NCI-H2107 (cell line): Measurements from ENCODE around the gene ATP5PF.
"Not testable (repeated sequence)": the region's sequence is repeated elsewhere in the genome, so short reads cannot be mapped to it uniquely, and the experiment has no call there.

ENCODE experiments used
- DNase-seq: peaks from one replicate; lab custom pipeline; 2025; lab: John Stamatoyannopoulos, UW

Gene ATP5PF

GRCh38 chr21:25722631-25723030 is 12.1 kb downstream of the ATP5PF start:
- no peak for DNase-seq

DNA sequence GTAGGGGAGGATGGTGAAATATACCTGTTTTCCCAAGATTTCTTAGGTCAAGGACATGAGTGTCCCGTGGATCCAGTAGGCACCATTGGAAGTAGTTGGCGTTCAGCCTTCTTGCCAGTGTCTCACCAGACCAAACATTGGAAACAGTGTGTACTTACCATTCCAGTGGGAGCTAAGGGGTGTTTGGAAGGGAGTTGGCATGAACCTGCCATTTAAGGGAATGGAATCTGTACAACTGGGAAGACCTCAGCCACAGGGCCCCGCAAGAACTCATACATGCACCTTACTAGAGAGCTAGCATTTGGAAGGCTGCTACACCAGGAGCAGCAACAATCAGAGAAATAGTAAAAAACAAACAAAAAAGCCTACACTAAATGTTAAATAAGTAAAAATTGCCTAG is 12.7 kb downstream of the ATP5PF start:
- DNase-seq: no peak

- no peak for DNase-seq
Observed at GRCh38 chr21:25717491-25718147, 17.1 kb downstream of the ATP5PF start.

- DNase-seq: not testable (repeated sequence)
Observed at GRCh38 chr21:25714066-25714465, 20.6 kb downstream of the ATP5PF start.

DNA sequence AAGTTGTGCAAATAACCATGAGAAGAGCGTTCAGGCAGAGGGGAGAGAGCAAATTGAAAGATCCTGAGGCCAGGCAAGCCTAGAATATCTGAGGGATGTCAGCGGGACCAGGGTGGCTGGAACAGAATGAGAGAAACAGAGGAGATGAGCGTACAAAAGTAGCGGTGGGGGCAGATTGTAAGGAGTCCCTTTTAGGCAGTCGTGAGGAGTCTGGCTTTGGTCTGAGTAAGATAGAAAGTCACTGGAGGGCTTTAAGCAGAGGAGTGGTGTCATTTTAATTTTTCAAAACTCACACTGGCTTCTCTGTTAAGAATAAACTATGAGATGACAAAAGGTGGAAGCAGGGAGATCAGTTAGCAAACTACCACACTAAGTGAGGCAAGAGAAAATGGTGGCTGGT is 24.2 kb downstream of the ATP5PF start:
- no peak for DNase-seq

- DNase-seq: no peak
Observed at GRCh38 chr21:25709684-25710265, 24.9 kb downstream of the ATP5PF start.

DNA sequence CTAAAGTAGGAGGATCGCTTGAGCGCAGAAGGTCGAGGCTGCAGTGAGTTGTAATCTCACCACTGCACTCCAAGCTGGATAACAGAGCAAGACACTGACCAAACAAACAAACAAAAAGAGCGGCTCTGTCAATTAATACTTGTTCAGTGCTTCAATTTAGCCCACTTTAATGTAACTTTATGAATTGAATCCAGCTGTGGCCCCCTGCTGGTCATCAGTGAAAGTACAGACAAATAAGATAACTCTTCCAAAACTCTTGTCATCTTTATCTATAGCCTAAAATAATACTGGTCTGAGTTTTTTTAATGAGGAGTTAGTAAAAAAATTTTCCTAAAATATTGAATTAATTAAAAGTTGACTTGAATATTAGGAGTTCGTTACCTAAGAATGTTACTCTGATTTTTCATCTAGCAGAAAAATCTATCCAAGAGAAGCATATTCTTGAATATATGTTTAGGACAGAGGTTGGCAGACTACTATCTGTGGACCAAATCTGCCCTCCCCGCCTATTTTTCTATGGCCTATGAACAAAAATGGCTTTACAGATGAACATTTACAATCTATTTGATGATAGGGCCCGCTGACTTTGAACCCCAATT is 26.1 kb downstream of the ATP5PF start:
- DNase-seq: peak; percentile 28

- DNase-seq: no peak
Observed at GRCh38 chr21:25701529-25701928, 33.2 kb downstream of the ATP5PF start.

- DNase-seq: no peak
Observed at GRCh38 chr21:25700741-25701140, 34.0 kb downstream of the ATP5PF start.

GRCh38 chr21:25695461-25695860 is 39.2 kb downstream of the ATP5PF start:
- DNase-seq: not testable (repeated sequence)

DNA sequence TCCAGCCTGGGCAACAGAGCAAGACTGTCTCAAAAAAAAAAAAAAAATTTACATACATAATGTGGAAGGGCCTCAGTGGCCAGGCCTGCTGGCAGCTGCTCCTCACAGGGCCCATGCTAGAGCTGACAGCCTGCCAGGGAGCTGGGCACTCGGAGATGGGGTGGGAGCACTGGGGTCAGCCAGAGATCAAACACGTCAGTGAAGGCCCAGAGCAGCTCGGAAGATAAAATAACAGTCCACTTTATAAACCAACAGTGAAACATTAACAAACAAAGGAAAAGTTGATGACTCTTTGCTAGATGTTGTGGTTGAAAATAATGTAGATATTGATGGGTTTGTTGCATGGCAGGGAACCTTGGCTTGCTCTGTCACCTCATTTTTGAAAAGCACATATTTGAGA is 42.7 kb downstream of the ATP5PF start:
- no peak for DNase-seq

DNA sequence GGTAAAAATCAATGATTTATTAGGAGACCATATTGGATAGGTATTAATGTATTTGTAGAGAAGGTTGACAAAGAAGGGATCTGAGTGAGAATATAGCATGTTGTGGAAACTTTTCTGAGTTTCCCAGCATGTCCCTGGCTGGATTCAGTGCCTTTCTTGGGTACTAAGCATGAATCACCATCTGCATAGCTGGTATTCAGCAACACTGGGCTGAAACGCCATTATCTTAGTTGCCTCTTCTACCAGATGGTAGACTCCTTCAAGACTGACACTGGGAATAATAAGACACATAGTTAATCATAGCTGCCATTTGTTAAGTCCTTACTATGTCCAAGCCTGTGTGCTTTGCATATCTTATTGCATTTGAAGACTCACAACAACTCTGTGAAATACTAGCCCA is 45.5 kb downstream of the ATP5PF start:
- DNase-seq: no peak

DNA sequence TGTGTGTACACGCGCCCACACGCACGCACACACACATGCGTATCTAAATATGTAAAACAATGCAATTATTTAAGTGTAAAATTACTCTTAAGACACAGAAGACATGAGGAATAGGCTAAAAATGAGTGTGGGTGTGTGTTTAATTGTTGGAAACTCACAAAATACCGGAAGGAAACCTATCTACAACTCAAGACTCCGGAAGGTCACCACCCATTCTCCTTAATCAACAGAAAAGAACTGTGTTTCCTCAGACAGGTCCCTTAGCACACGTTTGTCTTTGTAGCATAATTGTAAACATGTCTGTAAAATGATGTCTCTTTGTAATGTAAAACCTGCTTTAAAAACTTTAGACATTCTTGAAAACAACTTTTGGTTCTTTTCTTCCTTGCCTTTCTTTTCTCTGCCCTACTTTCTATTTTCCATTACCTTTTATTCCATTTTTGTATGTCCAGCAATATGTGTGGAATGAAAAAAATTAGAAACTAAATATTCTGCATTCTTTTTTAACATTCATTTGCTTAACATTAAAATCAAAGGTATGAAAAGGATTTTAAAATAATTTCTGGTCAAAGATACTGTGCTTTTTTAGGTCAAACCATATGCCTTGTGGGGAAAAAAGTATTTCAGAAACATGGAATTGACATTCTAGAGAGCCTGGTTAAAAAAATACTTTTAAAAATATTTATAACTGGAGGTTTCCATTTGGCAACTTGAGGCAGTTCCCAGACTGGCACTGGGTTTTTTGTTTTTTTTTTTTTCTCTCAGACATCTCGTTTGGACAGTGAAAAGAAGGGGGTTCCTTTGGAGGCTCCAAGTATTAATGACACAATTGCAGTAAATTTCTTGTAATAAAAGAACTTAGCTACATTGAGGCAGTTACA is 46.2 kb downstream of the ATP5PF start:
- DNase-seq: no peak

DNA sequence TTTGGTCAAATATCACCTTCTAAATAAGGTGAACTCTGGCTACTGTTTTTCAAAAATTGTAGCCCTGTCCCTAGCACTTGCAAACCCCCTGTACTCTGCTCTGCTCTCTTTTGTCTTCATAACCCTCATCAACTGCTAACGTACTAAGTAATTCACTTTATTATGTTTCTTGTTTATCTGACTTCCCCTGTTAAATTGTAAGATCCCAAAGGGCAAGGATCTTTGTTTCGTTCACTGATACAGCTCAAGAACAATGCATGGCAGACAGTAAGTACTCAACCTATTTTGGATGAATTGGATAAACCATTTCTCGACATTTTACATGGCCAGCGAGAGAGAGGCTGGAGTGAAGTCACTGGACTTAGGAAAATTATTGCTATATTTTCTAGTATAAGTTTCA is 46.9 kb downstream of the ATP5PF start:
- no peak for DNase-seq

- no peak for DNase-seq
Observed at GRCh38 chr21:25682382-25682781, 52.3 kb downstream of the ATP5PF start.

DNA sequence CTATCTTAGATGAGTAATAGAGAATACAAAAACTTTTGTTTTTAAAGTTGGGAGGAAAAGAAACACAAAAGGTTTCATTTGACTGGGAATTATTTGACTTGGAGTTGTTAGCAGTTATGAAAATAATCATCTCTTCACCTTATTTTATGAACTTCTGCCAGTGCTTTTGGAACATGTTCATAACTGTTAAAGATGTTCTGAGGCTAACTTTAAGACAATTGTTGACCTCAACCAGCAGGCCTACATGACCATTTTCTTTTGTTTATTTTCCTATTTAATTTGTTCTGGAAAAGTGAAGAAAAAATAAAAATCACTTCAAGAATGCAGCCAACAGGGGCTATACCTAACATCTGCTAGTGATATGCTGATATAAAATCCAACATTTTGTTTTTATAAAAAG is 58.3 kb downstream of the ATP5PF start:
- DNase-seq: no peak
